Stomach (tissue), 9 donors: ENCODE data around the gene FBXO17. TPM values are rescaled to one million over a fixed set of nuclear protein-coding genes. Genes with fewer than 3 reads are reported as not detected.

ENCODE experiments used
- DNase-seq, 2 donors: peaks; one replicate each; pipeline versions ENCODE4 v3.0.0 to v3.0.0-alpha.2; 2013 to 2019
- H3K27ac ChIP-seq, 5 donors: fragments of 200-600 bp in 4 of 5; sonication (generic) in 4 of 5; one replicate each; pipeline ENCODE4 v1.5.1; 2013 to 2019; ENCODE audit warnings: mild to moderate bottlenecking in 1 of 5, moderate library complexity in 1 of 5
- H3K27me3 ChIP-seq, 3 donors: fragments of 200-600 bp; sonication (generic); one replicate each; pipeline ENCODE4 v1.5.1; 2017 to 2019; ENCODE audit warnings: mixed run types in 1 of 3
- H3K36me3 ChIP-seq, 4 donors: fragments of 200-600 bp; sonication (generic); 1 replicate in 3 of 4; 2 replicates in 1 of 4; pipeline ENCODE4 v1.5.1; 2016 to 2019
- H3K4me1 ChIP-seq, 4 donors: fragments of 200-600 bp; sonication (generic); one replicate each; pipeline ENCODE4 v1.5.1; 2016 to 2019
- H3K4me3 ChIP-seq, 4 donors: fragments of 200-600 bp; sonication (generic) in 3 of 4; one replicate each; pipeline ENCODE4 v1.5.1; 2016 to 2019; ENCODE audit warnings: mild to moderate bottlenecking in 1 of 4
- H3K9me3 ChIP-seq, 4 donors: fragments of 200-600 bp; sonication (generic); one replicate each; pipeline ENCODE4 v1.5.1; 2016 to 2019
- CTCF ChIP-seq, 7 experiments: fragments of 450-650 bp in 4 of 7; fragments of 200-600 bp in 3 of 7; sonication (generic) in 3 of 7; IDR thresholded peaks; one replicate each; pipeline ENCODE4 v1.5.1; 2016 to 2019; ENCODE audit warnings: antibody characterized with exemption in 7 of 7, control low read depth in 2 of 7, mild to moderate bottlenecking in 1 of 7
- EP300 ChIP-seq: sonication (generic); formaldehyde crosslinking; IDR thresholded peaks from one replicate; pipeline ENCODE4 v1.6.1; 2017; ENCODE audit warnings: antibody characterized with exemption
- POLR2A ChIP-seq, 4 donors: fragments of 450-650 bp; IDR thresholded peaks; one replicate each; pipeline ENCODE4 v1.6.1; 2016; ENCODE audit warnings: antibody characterized with exemption in 4 of 4, control low read depth in 2 of 4, mild to moderate bottlenecking in 1 of 4, moderate library complexity in 1 of 4
- POLR2AphosphoS5 ChIP-seq, 3 donors: sonication (generic); formaldehyde crosslinking; IDR thresholded peaks; one replicate each; pipeline ENCODE4 v1.6.1; 2016; ENCODE audit warnings: antibody characterized with exemption in 3 of 3
- WGBS, 5 donors: extraction: QIAGEN DNeasy Blood & Tissue Kit in 3 of 5; methylation state at CpG; one replicate each; pipeline versions ENCODE4 v1.1.5 to v1.1.7; 2013 to 2018; 5-methylcytosine and 5-hydroxymethylcytosine counted together
- intact Hi-C: fragments of 100-400 bp; cut with DNase I; formaldehyde crosslinking; loops from one replicate; pipeline ENCODE4 v1.15.1; 2023; ENCODE audit warnings: low total_unique reads
- polyA plus RNA-seq, 3 donors: library from polyadenylated mRNA; stranded (reverse); fragments of 200-250 nt; gene quantifications; one replicate each; pipeline ENCODE4 v1.2.3, GENCODE V29; 2013
- total RNA-seq, 5 donors: library from RNA; depleted of rRNA; stranded (reverse); fragments of >200 nt; gene quantifications; one replicate each; pipeline versions ENCODE4 v1.1.0 to v1.2.3, GENCODE V29; 2014 to 2016
- donor health status: healthy with polysubstance abuse.
- donor health status: Bipolar disorder and iron deficiency.
- donor health status: healthy.

Gene FBXO17
- total and polyA plus RNA-seq, 8 donors: 1.8 to 19.1 (median 6.6) TPM; not detected in 1

GRCh38 chr19:38930776-38931520, 44.6 kb downstream of the FBXO17 start, which contains the start of gene MRPS12:
Gene MRPS12 (plus strand): TSS chr19:38930944. CDS start chr19:38931295, 351 bp downstream.
- Histone ChIP-seq H3K36me3 (peaks cover 8 to 34% (median 19%) of the 10 kb centered on the region in 4 donors), H3K27ac (peak within 1 kb of the TSS; percentile 88 to 92 (median 91)), H3K9me3 (peaks cover 0 to 10% (median 0%) of the 10 kb centered on the region in 4 donors), H3K27me3 (no peaks in the 10 kb centered on the region), H3K4me1 (peaks cover 20 to 42% (median 32%) of the 10 kb centered on the region in 4 donors), H3K4me3 (peak within 1 kb of the TSS; percentile 69 to 88 (median 78))
- intact Hi-C loops: no loop called here
- DNase-seq: peak; percentile 98 to 100
- TF ChIP-seq POLR2AphosphoS5 (IDR thresholded peaks at IDR 0.05) (peak in 2 of 3 donors; percentile 72 to 77), EP300 (no peak), POLR2A (IDR thresholded peaks at IDR 0.05) (no peak), CTCF (IDR thresholded peaks at IDR 0.05) (no peak)
- 0 to 1% (median 1%) methylated on average over 34 to 40 of the region's 40 CpGs for WGBS, 5 donors

- Histone ChIP-seq H3K27ac (peak within 1 kb of the TSS; percentile 88 to 92 (median 91)), H3K4me1 (peaks cover 20 to 42% (median 32%) of the 10 kb centered on the region in 4 donors), H3K27me3 (no peaks in the 10 kb centered on the region), H3K4me3 (peak within 1 kb of the TSS; percentile 69 to 88 (median 78)), H3K36me3 (peaks cover 13 to 39% (median 27%) of the 10 kb centered on the region in 4 donors), H3K9me3 (peaks cover 0 to 4% (median 0%) of the 10 kb centered on the region in 4 donors)
- intact Hi-C loops: no loop called here
- peak; percentile 91 to 97 for DNase-seq
- 1 to 4% (median 2%) methylated on average over 32 to 49 of the region's 49 CpGs for WGBS, 5 donors
- TF ChIP-seq POLR2A (IDR thresholded peaks at IDR 0.05) (no peak), EP300 (no peak), POLR2AphosphoS5 (IDR thresholded peaks at IDR 0.05) (peak in 2 of 3 donors; percentile 71 to 78), CTCF (IDR thresholded peaks at IDR 0.05) (peak in 6 of 7 experiments; percentile 81 to 100 (median 95))
Observed at GRCh38 chr19:38929929-38930775, 45.4 kb downstream of the FBXO17 start, which contains the start of gene SARS2. Gene SARS2 (minus strand): TSS chr19:38930763. CDS start chr19:38930736, 27 bp downstream.

GRCh38 chr19:38928391-38929001, 47.0 kb downstream of the FBXO17 start:
- H3K27ac ChIP-seq: no peak overlapping the region
- H3K4me3 ChIP-seq: no peak overlapping the region
- TF ChIP-seq POLR2A (IDR thresholded peaks at IDR 0.05) (no peak), POLR2AphosphoS5 (IDR thresholded peaks at IDR 0.05) (no peak), CTCF (IDR thresholded peaks at IDR 0.05) (no peak), EP300 (no peak)
- no peaks in the 10 kb centered on the region for H3K9me3 ChIP-seq
- no peaks in the 10 kb centered on the region for H3K27me3 ChIP-seq
- intact Hi-C loops: no loop called here
- peaks cover 20 to 42% (median 31%) of the 10 kb centered on the region in 4 donors for H3K4me1 ChIP-seq
- peaks cover 24 to 43% (median 38%) of the 10 kb centered on the region in 4 donors for H3K36me3 ChIP-seq
- DNase-seq: no peak
- WGBS, 5 donors: 76 to 82% (median 79%) methylated on average over 4 of the region's 4 CpGs
